Suprapubic skin (tissue), 4 donors: ENCODE data around the gene RASSF4. TPM values are rescaled to one million over a fixed set of nuclear protein-coding genes. Genes with fewer than 3 reads are reported as not detected.

Experiments
- DNase-seq, 2 donors: peaks; one replicate each; pipeline ENCODE4 v3.0.0-alpha.2; 2019; ENCODE audit warnings: low spot score in 2 of 2
- H3K27ac ChIP-seq: fragments of 200-600 bp; sonication (generic); one replicate; pipeline ENCODE4 v1.5.1; 2019
- H3K27me3 ChIP-seq: fragments of 200-600 bp; sonication (generic); one replicate; pipeline ENCODE4 v1.5.1; 2019
- H3K36me3 ChIP-seq: fragments of 200-600 bp; sonication (generic); one replicate; pipeline ENCODE4 v1.5.1; 2019
- H3K4me1 ChIP-seq: fragments of 200-600 bp; sonication (generic); one replicate; pipeline ENCODE4 v1.5.1; 2019
- H3K4me3 ChIP-seq: fragments of 200-600 bp; sonication (generic); one replicate; pipeline ENCODE4 v1.5.1; 2019; ENCODE audit warnings: mild to moderate bottlenecking
- H3K9me3 ChIP-seq: fragments of 200-600 bp; sonication (generic); one replicate; pipeline ENCODE4 v1.5.1; 2019
- EP300 ChIP-seq: sonication (generic); formaldehyde crosslinking; IDR thresholded peaks from one replicate; pipeline ENCODE4 v1.6.1; 2017; ENCODE audit warnings: antibody characterized with exemption
- POLR2A ChIP-seq, 2 donors: fragments of 450-650 bp; IDR thresholded peaks; one replicate each; pipeline ENCODE4 v1.6.1; 2017; ENCODE audit warnings: antibody characterized with exemption in 2 of 2, mild to moderate bottlenecking in 2 of 2, moderate library complexity in 2 of 2
- POLR2AphosphoS5 ChIP-seq, 3 donors: sonication (generic); formaldehyde crosslinking; IDR thresholded peaks; one replicate each; pipeline ENCODE4 v1.6.1; 2017; ENCODE audit warnings: antibody characterized with exemption in 3 of 3
- WGBS: methylation state at CpG from one replicate; pipeline ENCODE4 v1.1.5; 2018; 5-methylcytosine and 5-hydroxymethylcytosine counted together
- total RNA-seq, 4 donors: library from RNA; depleted of rRNA; stranded (reverse); fragments of >200 nt; gene quantifications; one replicate each; pipeline ENCODE4 v1.1.0, GENCODE V29; 2016
- TF ChIP-seq, protein P1 (sequence below), 2 donors: fragments of 200-600 bp in 1 of 2; fragments of 450-650 bp in 1 of 2; sonication (generic) in 1 of 2; IDR thresholded peaks; one replicate each; pipeline ENCODE4 v1.5.1; 2016 to 2019; ENCODE audit warnings: antibody characterized with exemption in 2 of 2, mild to moderate bottlenecking in 1 of 2, moderate library complexity in 1 of 2

Gene RASSF4
- total RNA-seq, 4 donors from 2014 or later = 4.4 to 23.3 (median 12.9) TPM

- Histone ChIP-seq H3K27me3 (no peaks in the 10 kb centered on the region), H3K27ac (peak overlapping the region; percentile 82), H3K4me1 (peaks cover 68% of the 10 kb centered on the region), H3K4me3 (peak overlapping the region; percentile 44), H3K9me3 (no peaks in the 10 kb centered on the region), H3K36me3 (peaks cover 2% of the 10 kb centered on the region)
- DNase-seq = peak in 1 of 2 donors; percentile 72
- 89% methylated on average over 9 of the region's 9 CpGs for WGBS
- no peak for TF ChIP-seq EP300
- TF ChIP-seq, protein P1, sequence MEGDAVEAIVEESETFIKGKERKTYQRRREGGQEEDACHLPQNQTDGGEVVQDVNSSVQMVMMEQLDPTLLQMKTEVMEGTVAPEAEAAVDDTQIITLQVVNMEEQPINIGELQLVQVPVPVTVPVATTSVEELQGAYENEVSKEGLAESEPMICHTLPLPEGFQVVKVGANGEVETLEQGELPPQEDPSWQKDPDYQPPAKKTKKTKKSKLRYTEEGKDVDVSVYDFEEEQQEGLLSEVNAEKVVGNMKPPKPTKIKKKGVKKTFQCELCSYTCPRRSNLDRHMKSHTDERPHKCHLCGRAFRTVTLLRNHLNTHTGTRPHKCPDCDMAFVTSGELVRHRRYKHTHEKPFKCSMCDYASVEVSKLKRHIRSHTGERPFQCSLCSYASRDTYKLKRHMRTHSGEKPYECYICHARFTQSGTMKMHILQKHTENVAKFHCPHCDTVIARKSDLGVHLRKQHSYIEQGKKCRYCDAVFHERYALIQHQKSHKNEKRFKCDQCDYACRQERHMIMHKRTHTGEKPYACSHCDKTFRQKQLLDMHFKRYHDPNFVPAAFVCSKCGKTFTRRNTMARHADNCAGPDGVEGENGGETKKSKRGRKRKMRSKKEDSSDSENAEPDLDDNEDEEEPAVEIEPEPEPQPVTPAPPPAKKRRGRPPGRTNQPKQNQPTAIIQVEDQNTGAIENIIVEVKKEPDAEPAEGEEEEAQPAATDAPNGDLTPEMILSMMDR (IDR thresholded peaks at IDR 0.05) = no peak
Measured at GRCh38 chr10:44976352-44977198, 17.0 kb downstream of the RASSF4 start.

DNA sequence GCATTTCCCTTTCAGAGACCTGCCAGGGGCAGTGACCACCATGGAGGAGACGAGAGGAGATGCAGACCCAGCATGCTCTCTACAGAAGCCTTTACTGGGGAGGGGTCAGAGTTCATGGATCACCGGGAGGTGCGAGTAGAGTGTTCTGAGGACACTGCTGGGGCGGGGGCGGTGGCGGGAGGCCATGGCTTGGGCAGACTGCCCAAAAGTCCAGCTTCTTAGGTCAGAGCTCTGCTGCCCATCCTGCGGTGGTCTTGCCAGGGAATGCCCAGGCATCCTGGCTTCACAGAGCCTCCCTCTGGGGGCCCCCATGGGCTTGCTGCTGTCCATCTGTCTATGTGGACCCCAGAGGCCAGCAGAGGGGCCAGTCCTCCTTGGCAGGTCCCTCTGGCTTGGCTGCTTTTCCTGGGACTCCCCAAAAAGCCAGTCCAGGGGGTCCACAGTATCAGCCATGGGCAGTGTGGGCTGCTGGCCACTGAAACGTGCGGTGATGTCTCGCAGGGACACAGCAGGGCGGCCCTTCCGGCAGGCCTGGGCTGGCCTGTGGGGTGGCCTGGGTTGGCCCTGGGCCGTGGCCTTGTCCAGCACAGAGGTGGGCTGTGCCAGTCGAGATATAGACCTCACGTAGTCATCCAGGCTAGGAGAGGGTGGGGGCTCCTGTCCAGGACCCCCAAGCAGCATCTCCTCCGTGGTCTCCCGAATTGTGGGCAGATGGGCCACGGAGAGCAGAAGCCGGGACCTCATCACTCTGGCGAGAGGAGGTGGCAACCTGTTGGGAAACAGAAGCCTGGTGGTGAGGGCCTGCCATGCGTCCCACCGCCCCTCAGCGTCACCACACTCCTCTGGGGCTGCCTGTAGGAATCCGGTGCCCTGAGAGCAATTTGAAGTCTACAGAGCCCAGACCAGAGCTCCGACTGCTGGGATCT lies 17.9 kb downstream of the RASSF4 start:
- WGBS = 63% methylated on average over 9 of the region's 25 CpGs
- no peaks in the 10 kb centered on the region for H3K9me3 ChIP-seq
- TF ChIP-seq, protein P1 (IDR thresholded peaks at IDR 0.05) = no peak
- TF ChIP-seq POLR2AphosphoS5 (IDR thresholded peaks at IDR 0.05) (no peak), EP300 (no peak), POLR2A (IDR thresholded peaks at IDR 0.05) (no peak)
- DNase-seq = peak; percentile 64 to 83
- no peaks in the 10 kb centered on the region for H3K36me3 ChIP-seq
- H3K4me3 ChIP-seq = peak overlapping the region; percentile 44
- H3K27me3 ChIP-seq = no peaks in the 10 kb centered on the region
- peaks cover 73% of the 10 kb centered on the region for H3K4me1 ChIP-seq
- peak overlapping the region; percentile 82 for H3K27ac ChIP-seq

GRCh38 chr10:44978213-44978569 lies 18.6 kb downstream of the RASSF4 start:
- Histone ChIP-seq H3K27ac (peak overlapping the region; percentile 82), H3K9me3 (no peaks in the 10 kb centered on the region), H3K27me3 (no peaks in the 10 kb centered on the region), H3K4me3 (peak overlapping the region; percentile 44), H3K36me3 (no peaks in the 10 kb centered on the region), H3K4me1 (peaks cover 71% of the 10 kb centered on the region)
- no peak for DNase-seq
- 26% methylated on average over 4 of the region's 4 CpGs for WGBS
- TF ChIP-seq EP300 (no peak), POLR2A (IDR thresholded peaks at IDR 0.05) (no peak), POLR2AphosphoS5 (IDR thresholded peaks at IDR 0.05) (no peak)
- TF ChIP-seq, protein P1 (IDR thresholded peaks at IDR 0.05) = no peak

- no peaks in the 10 kb centered on the region for H3K36me3 ChIP-seq
- H3K27ac ChIP-seq = peak within 1 kb of the TSS; percentile 82
- no peaks in the 10 kb centered on the region for H3K27me3 ChIP-seq
- H3K9me3 ChIP-seq = no peaks in the 10 kb centered on the region
- peak; percentile 92 for DNase-seq
- WGBS = 33% methylated on average over 11 of the region's 12 CpGs
- H3K4me3 ChIP-seq = peak within 1 kb of the TSS; percentile 44
- TF ChIP-seq POLR2A (IDR thresholded peaks at IDR 0.05) (peak; percentile 84 to 94), EP300 (no peak), POLR2AphosphoS5 (IDR thresholded peaks at IDR 0.05) (peak; percentile 83 to 96 (median 91))
- TF ChIP-seq, protein P1 (IDR thresholded peaks at IDR 0.05) = peak in 1 of 2 donors; percentile 7
- peaks cover 66% of the 10 kb centered on the region for H3K4me1 ChIP-seq
Measured at GRCh38 chr10:44978570-44979280, 19.1 kb downstream of the RASSF4 start, which contains the start of gene DEPP1. Gene DEPP1 (minus strand): TSS chr10:44978809. CDS start chr10:44978030, 779 bp downstream.
